ENCODE results near the gene MAST1.

GRCh38 chr19:12847159-12848139 lies 9.1 kb downstream of the MAST1 start:
- TF ChIP-seq, protein P1, sequence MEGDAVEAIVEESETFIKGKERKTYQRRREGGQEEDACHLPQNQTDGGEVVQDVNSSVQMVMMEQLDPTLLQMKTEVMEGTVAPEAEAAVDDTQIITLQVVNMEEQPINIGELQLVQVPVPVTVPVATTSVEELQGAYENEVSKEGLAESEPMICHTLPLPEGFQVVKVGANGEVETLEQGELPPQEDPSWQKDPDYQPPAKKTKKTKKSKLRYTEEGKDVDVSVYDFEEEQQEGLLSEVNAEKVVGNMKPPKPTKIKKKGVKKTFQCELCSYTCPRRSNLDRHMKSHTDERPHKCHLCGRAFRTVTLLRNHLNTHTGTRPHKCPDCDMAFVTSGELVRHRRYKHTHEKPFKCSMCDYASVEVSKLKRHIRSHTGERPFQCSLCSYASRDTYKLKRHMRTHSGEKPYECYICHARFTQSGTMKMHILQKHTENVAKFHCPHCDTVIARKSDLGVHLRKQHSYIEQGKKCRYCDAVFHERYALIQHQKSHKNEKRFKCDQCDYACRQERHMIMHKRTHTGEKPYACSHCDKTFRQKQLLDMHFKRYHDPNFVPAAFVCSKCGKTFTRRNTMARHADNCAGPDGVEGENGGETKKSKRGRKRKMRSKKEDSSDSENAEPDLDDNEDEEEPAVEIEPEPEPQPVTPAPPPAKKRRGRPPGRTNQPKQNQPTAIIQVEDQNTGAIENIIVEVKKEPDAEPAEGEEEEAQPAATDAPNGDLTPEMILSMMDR (IDR thresholded peaks at IDR 0.05; ENCODE audit: low read length) = peak; percentile 98
- TF ChIP-seq EZH2 (IDR thresholded peaks at IDR 0.05; ENCODE audit: borderline replicate concordance, low read length) = no peak

Data from OCI-LY1 (cell line).